Suprapubic skin (tissue), 4 donors: ENCODE measurements around the gene SKI.

Experiments used
- CTCF ChIP-seq, 2 donors: fragments of 200-600 bp in 1 of 2; fragments of 450-650 bp in 1 of 2; sonication (generic) in 1 of 2; IDR thresholded peaks; one replicate each; pipeline ENCODE4 v1.5.1; 2016 to 2019; ENCODE audit warnings: antibody characterized with exemption in 2 of 2, mild to moderate bottlenecking in 1 of 2, moderate library complexity in 1 of 2
- EP300 ChIP-seq: sonication (generic); formaldehyde crosslinking; IDR thresholded peaks from one replicate; pipeline ENCODE4 v1.6.1; 2017; ENCODE audit warnings: antibody characterized with exemption
- POLR2A ChIP-seq, 2 donors: fragments of 450-650 bp; IDR thresholded peaks; one replicate each; pipeline ENCODE4 v1.6.1; 2017; ENCODE audit warnings: antibody characterized with exemption in 2 of 2, mild to moderate bottlenecking in 2 of 2, moderate library complexity in 2 of 2
- POLR2AphosphoS5 ChIP-seq, 3 donors: sonication (generic); formaldehyde crosslinking; IDR thresholded peaks; one replicate each; pipeline ENCODE4 v1.6.1; 2017; ENCODE audit warnings: antibody characterized with exemption in 3 of 3

- TF ChIP-seq CTCF (IDR thresholded peaks at IDR 0.05) (no peak), POLR2A (IDR thresholded peaks at IDR 0.05) (no peak), POLR2AphosphoS5 (IDR thresholded peaks at IDR 0.05) (no peak), EP300 (no peak)
These were observed 94.6 kb downstream of the SKI start for GRCh38 chr1:2322581-2323211.
